Neural cell (in vitro differentiated cells): Measurements from ENCODE around the gene C17orf113. TPM values are rescaled to one million over a fixed set of nuclear protein-coding genes. Genes with fewer than 3 reads are reported as not detected.

Experiments
- H2AFZ ChIP-seq: fragments of 200-600, 300-800 bp; sonication (generic), shearing (Covaris generic); 2 replicates; pipeline ENCODE4 v1.6.0; 2014; ENCODE audit warnings: low read depth, mild to moderate bottlenecking, antibody characterized with exemption, low read length, moderate library complexity
- H3F3A ChIP-seq: fragments of 200-600 bp; shearing (Covaris generic); 2 replicates; pipeline ENCODE4 v1.6.1; 2016; ENCODE audit warnings: mild to moderate bottlenecking, moderate library complexity, mixed read lengths, antibody characterized with exemption, low read length; ENCODE audit not compliant: insufficient read depth, poor library complexity, severe bottlenecking
- H3K27ac ChIP-seq: fragments of 200-600, 300-800 bp; sonication (generic), shearing (Covaris generic); 2 replicates; pipeline ENCODE4 v1.5.1; 2014; ENCODE audit warnings: mild to moderate bottlenecking, low read length, moderate library complexity
- H3K27me3 ChIP-seq: fragments of 300-800, 200-600 bp; sonication (generic), shearing (Covaris generic); 2 replicates; pipeline ENCODE4 v1.6.0; 2014; ENCODE audit warnings: mild to moderate bottlenecking, low read depth, low read length, moderate library complexity; ENCODE audit not compliant: insufficient read depth
- H3K36me3 ChIP-seq: fragments of 300-800, 200-600 bp; sonication (generic), shearing (Covaris generic); 2 replicates; pipeline ENCODE4 v1.5.1; 2014; ENCODE audit warnings: mild to moderate bottlenecking, antibody characterized with exemption, low read length, moderate library complexity; ENCODE audit not compliant: insufficient read depth
- H3K4me2 ChIP-seq: fragments of 300-800, 200-600 bp; sonication (generic), shearing (Covaris generic); 2 replicates; pipeline ENCODE4 v1.6.0; 2014; ENCODE audit warnings: mild to moderate bottlenecking, low read length
- H3K4me3 ChIP-seq: fragments of 300-800, 200-600 bp; sonication (generic), shearing (Covaris generic); 2 replicates; pipeline ENCODE4 v1.5.1; 2014; ENCODE audit warnings: mild to moderate bottlenecking, low read length, moderate library complexity
- H3K79me2 ChIP-seq: fragments of 200-600 bp; shearing (Covaris generic); replicated peaks from 2 replicates; pipeline ENCODE4 v1.6.0; 2014; ENCODE audit warnings: mild to moderate bottlenecking, low read length, moderate library complexity; ENCODE audit not compliant: insufficient read depth
- H3K9ac ChIP-seq: fragments of 300-800, 200-600 bp; sonication (generic), shearing (Covaris generic); 2 replicates; pipeline ENCODE4 v1.6.1; 2016; ENCODE audit warnings: mild to moderate bottlenecking, low read length, mixed read lengths
- H3K9me2 ChIP-seq: fragments of 200-600 bp; shearing (Covaris generic); 2 replicates; pipeline ENCODE4 v1.6.1; 2016; ENCODE audit warnings: mild to moderate bottlenecking, low read length, mixed read lengths; ENCODE audit not compliant: insufficient read depth
- H3K9me3 ChIP-seq: fragments of 200-600, 300-800 bp; sonication (generic), shearing (Covaris generic); 2 replicates; pipeline ENCODE4 v1.6.1; 2016; ENCODE audit warnings: mild to moderate bottlenecking, mixed run types, low read length, moderate library complexity, mixed read lengths
- H4K20me1 ChIP-seq: fragments of 200-600 bp; shearing (Covaris generic); 2 replicates; pipeline ENCODE4 v1.6.1; 2016; ENCODE audit warnings: mild to moderate bottlenecking, mixed run types; ENCODE audit not compliant: insufficient read depth
- EP300 ChIP-seq: fragments of 450-650 bp; conservative IDR thresholded peaks from 2 replicates; pipeline ENCODE4 v1.6.1; 2014; ENCODE audit warnings: antibody characterized with exemption, mild to moderate bottlenecking, moderate library complexity; ENCODE audit not compliant: poor library complexity, severe bottlenecking
- EZH2 ChIP-seq: fragments of 200-600, 300-800 bp; shearing (Covaris generic), sonication (generic); IDR thresholded peaks from 2 replicates; pipeline ENCODE4 v1.6.1; 2014; ENCODE audit warnings: antibody characterized with exemption, low read length, borderline replicate concordance, mild to moderate bottlenecking; ENCODE audit not compliant: insufficient read depth, poor library complexity, severe bottlenecking
- MXI1 ChIP-seq: fragments of 450-650 bp; conservative IDR thresholded peaks from 2 replicates; pipeline ENCODE4 v1.6.1; 2014; ENCODE audit warnings: antibody characterized with exemption, mild to moderate bottlenecking; ENCODE audit not compliant: poor library complexity, severe bottlenecking
- POLR2AphosphoS5 ChIP-seq: IDR thresholded peaks from 2 replicates; pipeline ENCODE4 v1.6.1; 2012
- RAD21 ChIP-seq: fragments of 450-650 bp; conservative IDR thresholded peaks from 2 replicates; pipeline ENCODE4 v1.6.1; 2014; ENCODE audit warnings: antibody characterized with exemption, mild to moderate bottlenecking, moderate library complexity
- SMC3 ChIP-seq: fragments of 450-650 bp; conservative IDR thresholded peaks from 2 replicates; pipeline ENCODE4 v1.6.1; 2014; ENCODE audit warnings: antibody characterized with exemption, mild to moderate bottlenecking, moderate library complexity; ENCODE audit not compliant: poor library complexity
- TAF1 ChIP-seq: IDR thresholded peaks from 2 replicates; pipeline ENCODE4 v1.6.1; 2012; ENCODE audit warnings: low read depth
- polyA plus RNA-seq: library from polyadenylated mRNA; depleted of rRNA; stranded (reverse); fragments of >200 nt; gene quantifications from 2 replicates; pipeline ENCODE4 v1.2.3, GENCODE V29; 2014
- TF ChIP-seq, protein P1 (sequence below): IDR thresholded peaks from 2 replicates; pipeline ENCODE4 v1.6.1; 2012; ENCODE audit warnings: borderline replicate concordance
- TF ChIP-seq, protein P2 (sequence below): fragments of 450-650 bp; IDR thresholded peaks from 2 replicates; pipeline ENCODE4 v1.5.1; 2014; ENCODE audit warnings: antibody characterized with exemption, mild to moderate bottlenecking, moderate library complexity; ENCODE audit not compliant: poor library complexity, severe bottlenecking

The C17orf113 gene
- polyA plus RNA-seq, 1 donor from 2014 or later, result 5.2 TPM

GRCh38 chr17:42031584-42031983, 18.8 kb downstream of the C17orf113 start:
- Histone ChIP-seq H3K27ac (no peak overlapping the region), H3K4me2 (no peak overlapping the region), H3F3A (no peaks in the 10 kb centered on the region), H3K27me3 (no peaks in the 10 kb centered on the region), H2AFZ (no peak overlapping the region), H3K36me3 (no peaks in the 10 kb centered on the region), H4K20me1 (no peaks in the 10 kb centered on the region), H3K79me2 (no peaks in the 10 kb centered on the region), H3K4me3 (no peak overlapping the region), H3K9ac (no peak overlapping the region), H3K9me3 (no peaks in the 10 kb centered on the region), H3K9me2 (no peaks in the 10 kb centered on the region)
- TF ChIP-seq, protein P1, sequence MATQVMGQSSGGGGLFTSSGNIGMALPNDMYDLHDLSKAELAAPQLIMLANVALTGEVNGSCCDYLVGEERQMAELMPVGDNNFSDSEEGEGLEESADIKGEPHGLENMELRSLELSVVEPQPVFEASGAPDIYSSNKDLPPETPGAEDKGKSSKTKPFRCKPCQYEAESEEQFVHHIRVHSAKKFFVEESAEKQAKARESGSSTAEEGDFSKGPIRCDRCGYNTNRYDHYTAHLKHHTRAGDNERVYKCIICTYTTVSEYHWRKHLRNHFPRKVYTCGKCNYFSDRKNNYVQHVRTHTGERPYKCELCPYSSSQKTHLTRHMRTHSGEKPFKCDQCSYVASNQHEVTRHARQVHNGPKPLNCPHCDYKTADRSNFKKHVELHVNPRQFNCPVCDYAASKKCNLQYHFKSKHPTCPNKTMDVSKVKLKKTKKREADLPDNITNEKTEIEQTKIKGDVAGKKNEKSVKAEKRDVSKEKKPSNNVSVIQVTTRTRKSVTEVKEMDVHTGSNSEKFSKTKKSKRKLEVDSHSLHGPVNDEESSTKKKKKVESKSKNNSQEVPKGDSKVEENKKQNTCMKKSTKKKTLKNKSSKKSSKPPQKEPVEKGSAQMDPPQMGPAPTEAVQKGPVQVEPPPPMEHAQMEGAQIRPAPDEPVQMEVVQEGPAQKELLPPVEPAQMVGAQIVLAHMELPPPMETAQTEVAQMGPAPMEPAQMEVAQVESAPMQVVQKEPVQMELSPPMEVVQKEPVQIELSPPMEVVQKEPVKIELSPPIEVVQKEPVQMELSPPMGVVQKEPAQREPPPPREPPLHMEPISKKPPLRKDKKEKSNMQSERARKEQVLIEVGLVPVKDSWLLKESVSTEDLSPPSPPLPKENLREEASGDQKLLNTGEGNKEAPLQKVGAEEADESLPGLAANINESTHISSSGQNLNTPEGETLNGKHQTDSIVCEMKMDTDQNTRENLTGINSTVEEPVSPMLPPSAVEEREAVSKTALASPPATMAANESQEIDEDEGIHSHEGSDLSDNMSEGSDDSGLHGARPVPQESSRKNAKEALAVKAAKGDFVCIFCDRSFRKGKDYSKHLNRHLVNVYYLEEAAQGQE, result no peak
- TF ChIP-seq MXI1, result no peak
- TF ChIP-seq EZH2, result no peak
- no peak for TF ChIP-seq TAF1
- TF ChIP-seq EP300, result no peak
- TF ChIP-seq, protein P2, sequence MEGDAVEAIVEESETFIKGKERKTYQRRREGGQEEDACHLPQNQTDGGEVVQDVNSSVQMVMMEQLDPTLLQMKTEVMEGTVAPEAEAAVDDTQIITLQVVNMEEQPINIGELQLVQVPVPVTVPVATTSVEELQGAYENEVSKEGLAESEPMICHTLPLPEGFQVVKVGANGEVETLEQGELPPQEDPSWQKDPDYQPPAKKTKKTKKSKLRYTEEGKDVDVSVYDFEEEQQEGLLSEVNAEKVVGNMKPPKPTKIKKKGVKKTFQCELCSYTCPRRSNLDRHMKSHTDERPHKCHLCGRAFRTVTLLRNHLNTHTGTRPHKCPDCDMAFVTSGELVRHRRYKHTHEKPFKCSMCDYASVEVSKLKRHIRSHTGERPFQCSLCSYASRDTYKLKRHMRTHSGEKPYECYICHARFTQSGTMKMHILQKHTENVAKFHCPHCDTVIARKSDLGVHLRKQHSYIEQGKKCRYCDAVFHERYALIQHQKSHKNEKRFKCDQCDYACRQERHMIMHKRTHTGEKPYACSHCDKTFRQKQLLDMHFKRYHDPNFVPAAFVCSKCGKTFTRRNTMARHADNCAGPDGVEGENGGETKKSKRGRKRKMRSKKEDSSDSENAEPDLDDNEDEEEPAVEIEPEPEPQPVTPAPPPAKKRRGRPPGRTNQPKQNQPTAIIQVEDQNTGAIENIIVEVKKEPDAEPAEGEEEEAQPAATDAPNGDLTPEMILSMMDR, result no peak
- TF ChIP-seq POLR2AphosphoS5, result no peak

DNA sequence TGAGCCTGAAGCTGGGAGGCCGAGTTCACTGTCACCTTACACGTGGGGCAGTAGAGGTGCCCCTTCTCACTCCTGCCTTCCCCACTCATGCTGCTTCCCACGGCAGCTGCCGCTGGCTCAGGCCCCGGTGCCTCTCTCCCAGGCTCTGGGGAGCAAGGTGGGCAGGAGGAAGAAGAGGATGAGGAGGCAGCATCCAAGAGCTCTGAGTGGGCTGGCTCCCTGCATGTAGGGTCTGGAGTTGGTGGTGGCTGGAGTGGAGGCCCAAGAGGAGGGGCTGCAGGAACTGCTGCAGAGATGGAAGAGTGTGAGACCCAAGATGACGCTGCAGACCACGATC, 21.6 kb downstream of the C17orf113 start:
- Histone ChIP-seq H3K4me3 (no peak overlapping the region), H3K27me3 (no peaks in the 10 kb centered on the region), H3K9me3 (no peaks in the 10 kb centered on the region), H3K79me2 (no peaks in the 10 kb centered on the region), H4K20me1 (no peaks in the 10 kb centered on the region), H3K27ac (no peak overlapping the region), H3K36me3 (no peaks in the 10 kb centered on the region), H2AFZ (no peak overlapping the region), H3K9ac (no peak overlapping the region), H3F3A (no peaks in the 10 kb centered on the region), H3K4me2 (no peak overlapping the region), H3K9me2 (no peaks in the 10 kb centered on the region)
- TF ChIP-seq, protein P2, result no peak
- no peak for TF ChIP-seq EP300
- no peak for TF ChIP-seq SMC3
- TF ChIP-seq, protein P1, result no peak
- TF ChIP-seq POLR2AphosphoS5, result no peak
- TF ChIP-seq EZH2, result no peak
- no peak for TF ChIP-seq RAD21
- TF ChIP-seq TAF1, result no peak
- TF ChIP-seq MXI1, result no peak
